Testis (tissue), 3 donors: ENCODE measurements around the gene ST6GALNAC6. TPM values are rescaled to one million over a fixed set of nuclear protein-coding genes. Genes with fewer than 3 reads are reported as not detected.

ENCODE experiments used
- DNase-seq: peaks from one replicate; pipeline ENCODE4 v3.0.0-alpha.2; 2019
- H3K27ac ChIP-seq, 2 donors: fragments of 200-600 bp; sonication (generic); one replicate each; pipeline ENCODE4 v1.5.1; 2019
- H3K27me3 ChIP-seq: fragments of 200-600 bp; sonication (generic); one replicate; pipeline ENCODE4 v1.5.1; 2019
- H3K36me3 ChIP-seq: fragments of 200-600 bp; sonication (generic); one replicate; pipeline ENCODE4 v1.5.1; 2017; ENCODE audit warnings: low read depth; ENCODE audit errors: missing control alignments
- H3K4me1 ChIP-seq: fragments of 200-600 bp; sonication (generic); one replicate; pipeline ENCODE4 v1.5.1; 2019
- H3K4me3 ChIP-seq, 2 donors: fragments of 200-600 bp; sonication (generic); one replicate each; pipeline ENCODE4 v1.5.1; 2017 to 2019
- H3K9me3 ChIP-seq: fragments of 200-600 bp; sonication (generic); one replicate; pipeline ENCODE4 v1.5.1; 2017
- POLR2A ChIP-seq: fragments of 450-650 bp; IDR thresholded peaks from one replicate; pipeline ENCODE4 v1.6.1; 2017; ENCODE audit warnings: antibody characterized with exemption, mild to moderate bottlenecking, moderate library complexity
- WGBS, 2 donors: methylation state at CpG; one replicate each; pipeline ENCODE4 v1.1.5; 2018; 5-methylcytosine and 5-hydroxymethylcytosine counted together
- intact Hi-C: fragments of 100-400 bp; cut with DNase I; formaldehyde crosslinking; loops from one replicate; pipeline ENCODE4 v1.15.1; 2023; ENCODE audit warnings: low total_unique reads
- polyA plus RNA-seq: library from polyadenylated mRNA; stranded (reverse); fragments of 350-450 nt; fragmentation: Illumina TruSeq; extraction: RNeasy Lipid Tissue Mini Kit (QIAGEN cat#74804); gene quantifications from one replicate; pipeline ENCODE4 v1.2.3, GENCODE V29; 2014; ENCODE audit warnings: low read depth, low replicate concordance; ENCODE audit not compliant: insufficient read depth
- total RNA-seq, 2 donors: library from RNA; depleted of rRNA; stranded (reverse); fragments of >200 nt; gene quantifications; one replicate each; pipeline ENCODE4 v1.2.3, GENCODE V29; 2016
- TF ChIP-seq, protein P1 (sequence below), 3 experiments: fragments of 450-650 bp in 2 of 3; fragments of 200-600 bp in 1 of 3; sonication (generic) in 1 of 3; IDR thresholded peaks; one replicate each; pipeline ENCODE4 v1.5.1; 2016 to 2019; ENCODE audit warnings: antibody characterized with exemption in 3 of 3, mild to moderate bottlenecking in 2 of 3, moderate library complexity in 1 of 3

Gene ST6GALNAC6
- total and polyA plus RNA-seq, 3 donors from 2014 or later: 43.0 to 70.3 (median 46.3) TPM

DNA sequence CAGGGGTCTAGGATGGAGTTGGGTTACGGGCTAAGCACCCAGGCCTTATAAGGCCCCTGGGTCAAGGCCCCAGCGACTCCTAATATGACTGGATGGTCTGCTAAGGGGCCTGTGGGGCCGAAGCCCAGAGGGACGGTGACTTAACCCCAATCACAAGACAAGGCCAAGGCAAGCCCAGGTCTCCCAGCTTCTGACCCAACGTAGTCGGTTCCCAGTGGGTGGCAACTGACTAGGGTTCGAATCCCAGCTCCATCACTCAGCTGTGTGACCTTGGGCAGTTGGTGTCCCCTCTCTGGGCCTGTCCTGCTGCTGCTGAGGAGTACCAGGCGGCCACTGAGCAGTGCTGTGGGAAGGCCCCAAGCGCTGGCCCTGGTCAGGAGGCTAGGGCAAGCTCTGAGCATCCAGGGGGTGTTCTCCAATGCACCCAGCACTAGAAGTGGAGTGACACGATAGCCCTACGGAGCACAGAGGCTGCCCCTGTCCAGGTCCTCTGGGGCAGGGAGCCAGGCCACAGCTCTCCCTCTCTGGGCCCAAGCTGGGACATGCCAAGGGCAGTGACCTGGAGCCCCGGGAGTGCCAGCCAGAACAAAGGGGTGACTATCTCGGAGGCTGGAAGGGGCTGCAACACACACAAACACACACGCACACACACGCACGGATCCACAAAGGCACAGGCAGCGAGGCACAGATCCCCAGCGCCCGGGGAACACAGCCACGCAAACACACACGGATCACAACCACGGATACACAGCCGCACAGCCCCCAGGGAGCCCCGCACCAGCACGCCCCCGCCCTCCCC lies 22.4 kb downstream of the ST6GALNAC6 start:
- peak; percentile 41 for DNase-seq
- no peaks in the 10 kb centered on the region for H3K9me3 ChIP-seq
- H3K4me1 ChIP-seq: peaks cover 46% of the 10 kb centered on the region
- peak overlapping the region; percentile 24 to 35 for H3K27ac ChIP-seq
- H3K4me3 ChIP-seq: peak overlapping the region; percentile 62 to 74
- H3K36me3 ChIP-seq: no peaks in the 10 kb centered on the region
- H3K27me3 ChIP-seq: no peaks in the 10 kb centered on the region
- TF ChIP-seq POLR2A: no peak
- TF ChIP-seq, protein P1, sequence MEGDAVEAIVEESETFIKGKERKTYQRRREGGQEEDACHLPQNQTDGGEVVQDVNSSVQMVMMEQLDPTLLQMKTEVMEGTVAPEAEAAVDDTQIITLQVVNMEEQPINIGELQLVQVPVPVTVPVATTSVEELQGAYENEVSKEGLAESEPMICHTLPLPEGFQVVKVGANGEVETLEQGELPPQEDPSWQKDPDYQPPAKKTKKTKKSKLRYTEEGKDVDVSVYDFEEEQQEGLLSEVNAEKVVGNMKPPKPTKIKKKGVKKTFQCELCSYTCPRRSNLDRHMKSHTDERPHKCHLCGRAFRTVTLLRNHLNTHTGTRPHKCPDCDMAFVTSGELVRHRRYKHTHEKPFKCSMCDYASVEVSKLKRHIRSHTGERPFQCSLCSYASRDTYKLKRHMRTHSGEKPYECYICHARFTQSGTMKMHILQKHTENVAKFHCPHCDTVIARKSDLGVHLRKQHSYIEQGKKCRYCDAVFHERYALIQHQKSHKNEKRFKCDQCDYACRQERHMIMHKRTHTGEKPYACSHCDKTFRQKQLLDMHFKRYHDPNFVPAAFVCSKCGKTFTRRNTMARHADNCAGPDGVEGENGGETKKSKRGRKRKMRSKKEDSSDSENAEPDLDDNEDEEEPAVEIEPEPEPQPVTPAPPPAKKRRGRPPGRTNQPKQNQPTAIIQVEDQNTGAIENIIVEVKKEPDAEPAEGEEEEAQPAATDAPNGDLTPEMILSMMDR (IDR thresholded peaks at IDR 0.05): no peak
- intact Hi-C loops: loop anchor here (10.0 kb wide), 1 partner anchor 142 kb away; the partner anchor contains the start of gene TOR2A
- WGBS, 2 donors: 21% methylated on average over 22 of the region's 26 CpGs; no CpG with 5 or more reads in 1 of the 2 donors

DNA sequence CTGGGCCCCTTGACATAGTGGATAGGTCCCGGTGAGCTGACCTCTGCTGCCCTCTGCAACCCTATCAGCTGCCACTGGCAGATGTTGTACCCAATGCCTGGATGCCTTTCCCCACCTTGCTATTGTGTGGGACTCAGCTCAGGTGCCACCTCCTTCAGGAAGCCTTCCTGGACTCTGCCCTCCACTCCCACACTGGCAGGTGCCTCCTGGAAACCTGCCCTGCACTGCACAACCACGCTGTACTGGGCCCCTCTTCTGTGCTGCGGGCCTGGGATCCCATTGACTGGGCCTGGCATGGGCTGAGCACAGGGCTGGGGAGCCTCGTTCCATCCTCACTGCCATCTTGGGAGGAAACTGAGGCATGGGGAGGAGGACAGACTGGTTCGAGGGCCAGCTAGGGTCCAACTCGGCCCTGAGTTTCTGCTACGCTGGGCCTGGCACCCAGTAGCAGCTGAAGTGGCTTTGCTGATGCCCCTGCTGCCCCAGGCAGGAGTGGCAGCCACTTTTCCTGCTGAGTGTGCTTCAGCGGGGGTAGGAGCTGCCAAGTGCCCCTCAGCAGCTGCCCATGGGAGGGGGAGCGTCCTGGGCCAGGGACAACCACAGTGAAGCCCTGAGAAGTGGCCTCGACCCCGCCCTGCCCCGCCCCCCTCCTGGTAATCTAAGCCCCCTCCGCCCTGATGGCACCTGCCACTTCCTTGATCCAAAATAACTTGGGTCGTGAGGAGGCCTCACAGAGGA lies 23.2 kb downstream of the ST6GALNAC6 start:
- intact Hi-C loops: loop anchor here (10.0 kb wide), 1 partner anchor 141 kb away; the partner anchor contains the start of gene TOR2A
- TF ChIP-seq, protein P1 (IDR thresholded peaks at IDR 0.05): no peak
- TF ChIP-seq POLR2A: no peak
- no peaks in the 10 kb centered on the region for H3K9me3 ChIP-seq
- H3K27ac ChIP-seq: peak overlapping the region; percentile 35 to 56
- no peak overlapping the region for H3K4me3 ChIP-seq
- WGBS, 2 donors: 58 to 60% methylated on average over 4 to 13 of the region's 14 CpGs
- H3K27me3 ChIP-seq: no peaks in the 10 kb centered on the region
- no peak for DNase-seq
- H3K36me3 ChIP-seq: no peaks in the 10 kb centered on the region
- H3K4me1 ChIP-seq: peaks cover 46% of the 10 kb centered on the region

DNA sequence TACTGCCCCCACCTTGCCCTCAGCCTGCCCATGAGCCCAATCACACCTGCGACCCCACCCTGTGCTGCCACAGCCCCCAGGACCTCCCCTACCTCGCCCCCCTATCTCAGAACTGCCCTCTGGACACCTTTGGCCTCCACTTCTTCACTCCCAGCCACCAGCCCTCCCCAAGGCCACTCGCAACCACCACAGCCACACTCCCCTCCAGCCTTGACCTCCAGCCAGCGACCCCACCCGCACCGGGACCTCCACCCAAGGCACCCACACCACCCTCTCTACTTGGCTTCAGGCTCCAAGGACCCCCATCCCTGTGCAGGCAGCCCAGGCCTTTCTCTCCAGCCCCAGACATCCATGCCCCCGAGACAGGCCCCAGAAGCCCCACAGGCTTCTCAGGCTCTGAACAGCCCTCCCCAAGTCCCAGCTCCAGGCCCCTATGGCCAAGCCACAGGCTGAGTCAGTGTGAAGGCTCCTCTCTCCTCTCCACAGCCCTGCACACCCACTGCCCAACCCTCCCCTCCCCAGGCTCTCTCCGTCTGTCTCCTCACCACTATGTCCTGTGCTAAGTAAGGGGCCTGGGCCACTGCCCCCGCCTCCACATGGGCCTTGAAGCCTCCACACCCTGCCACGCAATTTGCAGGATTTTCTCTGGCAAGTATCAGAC lies 24.0 kb downstream of the ST6GALNAC6 start:
- Histone ChIP-seq H3K4me1 (peaks cover 46% of the 10 kb centered on the region), H3K27me3 (no peaks in the 10 kb centered on the region), H3K4me3 (no peak overlapping the region), H3K27ac (peak overlapping the region; percentile 56 to 66), H3K9me3 (no peaks in the 10 kb centered on the region), H3K36me3 (no peaks in the 10 kb centered on the region)
- TF ChIP-seq POLR2A: no peak
- TF ChIP-seq, protein P1 (IDR thresholded peaks at IDR 0.05): no peak
- intact Hi-C loops: loop anchor here (10.0 kb wide), 1 partner anchor 141 kb away; the partner anchor contains the start of gene TOR2A
- no peak for DNase-seq
- WGBS, 2 donors: 52 to 68% methylated on average over 10 of the region's 10 CpGs

DNA sequence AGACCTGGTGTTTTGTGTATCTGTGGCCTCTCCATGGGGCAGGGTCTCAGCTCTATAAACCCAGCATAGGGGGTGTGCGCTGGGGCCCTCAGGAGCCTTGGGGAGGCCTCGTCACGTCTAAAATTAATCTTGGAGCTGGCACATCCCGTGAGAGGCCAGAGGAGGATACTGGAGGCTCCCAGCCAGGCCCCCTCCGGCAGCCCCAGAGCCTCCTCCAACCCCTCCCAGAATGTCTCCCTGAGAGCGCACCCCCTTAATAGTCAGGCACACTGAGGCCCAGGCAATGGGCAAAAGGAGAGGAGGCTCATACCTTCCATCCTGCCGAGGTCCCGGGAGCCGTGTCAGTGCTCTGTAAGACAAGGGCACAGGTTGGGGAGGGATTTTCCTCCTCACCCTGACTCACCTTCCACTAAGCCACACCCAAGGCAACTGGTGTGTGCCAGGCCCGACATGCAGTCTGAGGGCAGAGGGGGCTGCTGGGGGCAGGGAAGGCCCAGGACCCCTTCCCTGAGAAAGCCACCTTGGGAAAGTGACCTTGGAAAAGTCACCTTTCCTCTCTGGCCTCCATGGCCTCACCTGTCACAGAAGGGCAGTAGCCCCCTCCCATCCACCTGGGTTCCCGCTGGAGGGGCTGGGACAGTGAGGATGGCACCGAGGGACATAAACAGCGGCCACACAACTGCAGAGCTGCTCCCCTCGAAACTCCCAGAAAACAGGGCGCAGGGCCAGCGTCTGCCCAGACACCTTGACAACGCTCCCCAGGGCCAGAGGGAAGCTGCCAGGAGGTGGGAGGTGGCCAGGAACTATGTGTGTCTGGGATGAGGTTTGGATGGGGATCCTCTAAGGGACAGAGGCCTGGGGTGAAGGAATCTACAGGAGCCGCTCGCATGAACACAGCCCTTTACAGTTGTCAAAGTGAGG lies 24.8 kb downstream of the ST6GALNAC6 start:
- TF ChIP-seq POLR2A: no peak
- TF ChIP-seq, protein P1 (IDR thresholded peaks at IDR 0.05): no peak
- intact Hi-C loops: loop anchor here (10.0 kb wide), 1 partner anchor 140 kb away; the partner anchor contains the start of gene TOR2A
- peak overlapping the region; percentile 56 to 66 for H3K27ac ChIP-seq
- H3K27me3 ChIP-seq: no peaks in the 10 kb centered on the region
- H3K9me3 ChIP-seq: no peaks in the 10 kb centered on the region
- no peak overlapping the region for H3K4me3 ChIP-seq
- H3K4me1 ChIP-seq: peaks cover 50% of the 10 kb centered on the region
- 60 to 62% methylated on average over 11 to 19 of the region's 19 CpGs for WGBS, 2 donors
- DNase-seq: no peak
- no peaks in the 10 kb centered on the region for H3K36me3 ChIP-seq
